GM12892 (cell line): ENCODE results near the gene ADGRE2. TPM values are rescaled to one million over a fixed set of nuclear protein-coding genes. Genes with fewer than 3 reads are reported as not detected.
"Not testable (repeated sequence)": the region's sequence is repeated elsewhere in the genome, so short reads cannot be mapped to it uniquely, and the experiment has no call there.

Experiments
- DNase-seq: peaks from one replicate; pipeline ENCODE4 v3.0.0; 2011; ENCODE audit not compliant: insufficient read length
- FAIRE-seq: peaks from 2 replicates; lab custom pipeline; 2011; peaks lifted over from hg19 to GRCh38; lab: Jason Lieb, UNC
- POLR2A ChIP-seq: IDR thresholded peaks from 2 replicates; pipeline ENCODE4 v1.6.1; 2011; ENCODE audit warnings: low read depth, low read length, control low read depth
- POLR2AphosphoS5 ChIP-seq: IDR thresholded peaks from 2 replicates; pipeline ENCODE4 v1.6.1; 2011; ENCODE audit warnings: low read depth, low read length, control low read depth
- TAF1 ChIP-seq: IDR thresholded peaks from 2 replicates; pipeline ENCODE4 v1.6.1; 2011; ENCODE audit warnings: low read depth, mild to moderate bottlenecking, control low read depth, low read length, borderline replicate concordance
- polyA plus RNA-seq: library from polyadenylated mRNA; unstranded; fragments of >200 nt; gene quantifications from one replicate; pipeline ENCODE4 v1.2.1, GENCODE V29; 2012; ENCODE audit warnings: missing spikeins, inconsistent platforms; ENCODE audit not compliant: missing spikeins

The ADGRE2 gene
- polyA plus RNA-seq = 2.8 TPM

- not testable (repeated sequence) for FAIRE-seq, DNase-seq
Observed at GRCh38 chr19:14778110-14778845, at the start of gene ADGRE2. Gene ADGRE2, minus strand, starts transcription at chr19:14778560. Its CDS starts 1,804 bp downstream, at chr19:14776756.

GRCh38 chr19:14826006-14826405, 47.6 kb upstream of the ADGRE2 start:
- DNase-seq = no peak
- TF ChIP-seq POLR2A (no peak), TAF1 (no peak), POLR2AphosphoS5 (no peak)
- no peak for FAIRE-seq

GRCh38 chr19:14821937-14822336, 43.6 kb upstream of the ADGRE2 start:
- TF ChIP-seq TAF1 = no peak
- no peak for TF ChIP-seq POLR2A
- no peak for TF ChIP-seq POLR2AphosphoS5
- DNase-seq (no peak), FAIRE-seq (no peak)

GRCh38 chr19:14818588-14818987, 40.2 kb upstream of the ADGRE2 start:
- DNase-seq = no peak
- TF ChIP-seq POLR2A (no peak), POLR2AphosphoS5 (no peak), TAF1 (no peak)
- no peak for FAIRE-seq

- FAIRE-seq = no peak
- TF ChIP-seq TAF1 (no peak), POLR2AphosphoS5 (no peak), POLR2A (no peak)
- DNase-seq = no peak
Observed at GRCh38 chr19:14817052-14817451, 38.7 kb upstream of the ADGRE2 start.

- DNase-seq = no peak
- TF ChIP-seq POLR2AphosphoS5 = no peak
- no peak for TF ChIP-seq POLR2A
- TF ChIP-seq TAF1 = no peak
- no peak for FAIRE-seq
Observed at GRCh38 chr19:14814982-14815652, 36.8 kb upstream of the ADGRE2 start.

- DNase-seq (no peak), FAIRE-seq (no peak)
- TF ChIP-seq TAF1 = no peak
- TF ChIP-seq POLR2AphosphoS5 = no peak
- no peak for TF ChIP-seq POLR2A
Observed at GRCh38 chr19:14809272-14810057, 31.1 kb upstream of the ADGRE2 start.

GRCh38 chr19:14804765-14805164, 26.4 kb upstream of the ADGRE2 start:
- DNase-seq (no peak), FAIRE-seq (no peak)
- TF ChIP-seq POLR2A (no peak), POLR2AphosphoS5 (no peak), TAF1 (no peak)

- TF ChIP-seq TAF1 (no peak), POLR2AphosphoS5 (no peak), POLR2A (no peak)
- DNase-seq (no peak), FAIRE-seq (no peak)
Observed at GRCh38 chr19:14798760-14799159, 20.4 kb upstream of the ADGRE2 start.

- FAIRE-seq (no peak), DNase-seq (no peak)
- no peak for TF ChIP-seq POLR2A
Observed at GRCh38 chr19:14796021-14796420, 17.7 kb upstream of the ADGRE2 start.

GRCh38 chr19:14795078-14795721, 16.8 kb upstream of the ADGRE2 start:
- DNase-seq (no peak), FAIRE-seq (no peak)
- no peak for TF ChIP-seq POLR2AphosphoS5
- TF ChIP-seq POLR2A = no peak
- TF ChIP-seq TAF1 = no peak

- FAIRE-seq, DNase-seq: not testable (repeated sequence)
Observed at GRCh38 chr19:14792250-14792649, 13.9 kb upstream of the ADGRE2 start.
